ENCODE data around the gene HPS1.

DNA sequence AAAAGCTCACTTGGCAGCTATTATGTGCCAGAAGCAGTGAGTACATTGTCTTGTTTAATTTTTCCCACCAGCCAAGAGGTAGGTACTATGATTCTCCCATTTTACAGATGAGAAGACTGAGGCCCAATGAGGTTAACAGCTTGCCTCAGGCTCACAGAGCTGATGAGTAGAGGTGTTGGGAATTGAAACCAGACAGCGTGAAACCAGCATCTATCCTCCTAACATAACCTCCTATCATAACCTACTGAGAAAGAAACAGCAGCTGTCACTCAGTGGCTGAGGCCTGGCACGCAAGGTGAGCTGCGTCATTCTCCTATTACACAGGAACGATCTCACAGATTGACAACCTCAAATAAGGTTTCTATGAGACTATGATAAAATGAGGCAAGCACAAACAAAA lies 37.9 kb downstream of the HPS1 start:
- TF ChIP-seq, protein P1, sequence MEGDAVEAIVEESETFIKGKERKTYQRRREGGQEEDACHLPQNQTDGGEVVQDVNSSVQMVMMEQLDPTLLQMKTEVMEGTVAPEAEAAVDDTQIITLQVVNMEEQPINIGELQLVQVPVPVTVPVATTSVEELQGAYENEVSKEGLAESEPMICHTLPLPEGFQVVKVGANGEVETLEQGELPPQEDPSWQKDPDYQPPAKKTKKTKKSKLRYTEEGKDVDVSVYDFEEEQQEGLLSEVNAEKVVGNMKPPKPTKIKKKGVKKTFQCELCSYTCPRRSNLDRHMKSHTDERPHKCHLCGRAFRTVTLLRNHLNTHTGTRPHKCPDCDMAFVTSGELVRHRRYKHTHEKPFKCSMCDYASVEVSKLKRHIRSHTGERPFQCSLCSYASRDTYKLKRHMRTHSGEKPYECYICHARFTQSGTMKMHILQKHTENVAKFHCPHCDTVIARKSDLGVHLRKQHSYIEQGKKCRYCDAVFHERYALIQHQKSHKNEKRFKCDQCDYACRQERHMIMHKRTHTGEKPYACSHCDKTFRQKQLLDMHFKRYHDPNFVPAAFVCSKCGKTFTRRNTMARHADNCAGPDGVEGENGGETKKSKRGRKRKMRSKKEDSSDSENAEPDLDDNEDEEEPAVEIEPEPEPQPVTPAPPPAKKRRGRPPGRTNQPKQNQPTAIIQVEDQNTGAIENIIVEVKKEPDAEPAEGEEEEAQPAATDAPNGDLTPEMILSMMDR (IDR thresholded peaks at IDR 0.05): no peak
- no peak for TF ChIP-seq POLR2A (IDR thresholded peaks at IDR 0.05)

Measured in heart left ventricle (tissue), 13 donors.